WTC11 (cell line): ENCODE measurements around the gene IGFL1. TPM values are rescaled to one million over a fixed set of nuclear protein-coding genes. Genes with fewer than 3 reads are reported as not detected.

Experiments used
- AFF4 ChIP-seq: sonication (generic); formaldehyde crosslinking; IDR thresholded peaks from 2 replicates; pipeline ENCODE4 v1.8.1; 2023; ENCODE audit warnings: mild to moderate bottlenecking, missing genetic modification reagents, borderline replicate concordance
- ATF2 ChIP-seq: sonication (generic); formaldehyde crosslinking; IDR thresholded peaks from 2 replicates; pipeline ENCODE4 v1.8.1; 2022; ENCODE audit warnings: low read depth, missing genetic modification reagents, borderline replicate concordance
- E2F1 ChIP-seq: sonication (generic); formaldehyde crosslinking; IDR thresholded peaks from 2 replicates; pipeline ENCODE4 v1.8.0; 2022; ENCODE audit warnings: mild to moderate bottlenecking, missing genetic modification reagents
- E2F5 ChIP-seq: sonication (generic); formaldehyde crosslinking; IDR thresholded peaks from 2 replicates; pipeline ENCODE4 v1.8.1; 2022; ENCODE audit warnings: mild to moderate bottlenecking, moderate library complexity, missing genetic modification reagents
- FOXK1 ChIP-seq: sonication (generic); formaldehyde crosslinking; IDR thresholded peaks from 2 replicates; pipeline ENCODE4 v1.8.0; 2022; ENCODE audit warnings: mild to moderate bottlenecking, moderate library complexity, missing genetic modification reagents
- FOXP4 ChIP-seq: sonication (generic); formaldehyde crosslinking; IDR thresholded peaks from 2 replicates; pipeline ENCODE4 v1.8.0; 2022; ENCODE audit warnings: mild to moderate bottlenecking, missing genetic modification reagents
- HMGA2 ChIP-seq: fragments of 250-450 bp; sonication (Bioruptor Pico); IDR thresholded peaks from 2 replicates; pipeline ENCODE4 v1.4.0; 2021; ENCODE audit warnings: mild to moderate bottlenecking, moderate library complexity
- IRF1 ChIP-seq: sonication (generic); formaldehyde crosslinking; IDR thresholded peaks from 2 replicates; pipeline ENCODE4 v1.8.0; 2023; ENCODE audit warnings: missing genetic modification reagents
- MXD4 ChIP-seq: fragments of 250-450 bp; sonication (Bioruptor Pico); IDR thresholded peaks from 2 replicates; pipeline ENCODE4 v1.8.0; 2021; ENCODE audit warnings: mild to moderate bottlenecking, moderate library complexity, borderline replicate concordance
- NR2C2 ChIP-seq: sonication (generic); formaldehyde crosslinking; IDR thresholded peaks from 2 replicates; pipeline ENCODE4 v1.8.0; 2022; ENCODE audit warnings: mild to moderate bottlenecking, missing genetic modification reagents
- NR3C1 ChIP-seq: sonication (generic); formaldehyde crosslinking; conservative IDR thresholded peaks from 2 replicates; pipeline ENCODE4 v1.8.1; 2023; ENCODE audit warnings: low read depth, mild to moderate bottlenecking, missing genetic modification reagents
- STAT6 ChIP-seq: sonication (generic); formaldehyde crosslinking; conservative IDR thresholded peaks from 2 replicates; pipeline ENCODE4 v1.8.1; 2023; ENCODE audit warnings: mild to moderate bottlenecking, low read depth, missing genetic modification reagents, moderate library complexity
- TEAD1 ChIP-seq: sonication (generic); formaldehyde crosslinking; IDR thresholded peaks from 2 replicates; pipeline ENCODE4 v1.8.0; 2022; ENCODE audit warnings: mild to moderate bottlenecking, missing genetic modification reagents
- TEAD4 ChIP-seq: sonication (generic); formaldehyde crosslinking; IDR thresholded peaks from 2 replicates; pipeline ENCODE4 v1.8.0; 2022; ENCODE audit warnings: mild to moderate bottlenecking, missing genetic modification reagents
- USF2 ChIP-seq: sonication (generic); formaldehyde crosslinking; IDR thresholded peaks from 2 replicates; pipeline ENCODE4 v1.8.1; 2023; ENCODE audit warnings: mild to moderate bottlenecking, missing genetic modification reagents, moderate library complexity
- ZNF121 ChIP-seq: sonication (generic); formaldehyde crosslinking; IDR thresholded peaks from 2 replicates; pipeline ENCODE4 v1.8.0; 2023; ENCODE audit warnings: missing genetic modification reagents
- ZNF532 ChIP-seq: fragments of 250-450 bp; sonication (Bioruptor Pico); IDR thresholded peaks from 2 replicates; pipeline ENCODE4 v1.9.0; 2021; ENCODE audit warnings: mild to moderate bottlenecking, borderline replicate concordance
- ZSCAN18 ChIP-seq: fragments of 250-450 bp; sonication (Bioruptor Pico); IDR thresholded peaks from 2 replicates; pipeline ENCODE4 v2.1.2; 2022; ENCODE audit warnings: mild to moderate bottlenecking, moderate library complexity
- total RNA-seq: library from RNA; stranded (reverse); gene quantifications from 3 replicates; pipeline ENCODE4 v1.2.3, GENCODE V29; 2021

IGFL1 gene
- total RNA-seq, 1 experiment from 2014 or later = not detected

- TF ChIP-seq E2F5 (CRISPR knock-in tag) (no peak), NR2C2 (CRISPR knock-in tag) (no peak), ZSCAN18 (CRISPR knock-in tag) (no peak), FOXK1 (0 out of 2 replicates have a peak, but pooled peaks have one; percentile 44), TEAD4 (CRISPR knock-in tag) (no peak), FOXP4 (no peak), HMGA2 (CRISPR knock-in tag) (no peak), AFF4 (no peak), ZNF532 (no peak), IRF1 (CRISPR knock-in tag) (no peak), NR3C1 (CRISPR knock-in tag) (no peak), TEAD1 (CRISPR knock-in tag) (peak; percentile 72; the same call in 1 of the 2 replicates), MXD4 (CRISPR knock-in tag) (no peak), ZNF121 (CRISPR knock-in tag) (no peak), ATF2 (no peak), STAT6 (CRISPR knock-in tag) (no peak), USF2 (CRISPR knock-in tag) (no peak), E2F1 (CRISPR knock-in tag) (no peak)
Measured at GRCh38 chr19:46218160-46218559, 11.4 kb upstream of the IGFL1 start (continued).
